ENCODE measurements around the gene MATK.

The MATK gene

DNA sequence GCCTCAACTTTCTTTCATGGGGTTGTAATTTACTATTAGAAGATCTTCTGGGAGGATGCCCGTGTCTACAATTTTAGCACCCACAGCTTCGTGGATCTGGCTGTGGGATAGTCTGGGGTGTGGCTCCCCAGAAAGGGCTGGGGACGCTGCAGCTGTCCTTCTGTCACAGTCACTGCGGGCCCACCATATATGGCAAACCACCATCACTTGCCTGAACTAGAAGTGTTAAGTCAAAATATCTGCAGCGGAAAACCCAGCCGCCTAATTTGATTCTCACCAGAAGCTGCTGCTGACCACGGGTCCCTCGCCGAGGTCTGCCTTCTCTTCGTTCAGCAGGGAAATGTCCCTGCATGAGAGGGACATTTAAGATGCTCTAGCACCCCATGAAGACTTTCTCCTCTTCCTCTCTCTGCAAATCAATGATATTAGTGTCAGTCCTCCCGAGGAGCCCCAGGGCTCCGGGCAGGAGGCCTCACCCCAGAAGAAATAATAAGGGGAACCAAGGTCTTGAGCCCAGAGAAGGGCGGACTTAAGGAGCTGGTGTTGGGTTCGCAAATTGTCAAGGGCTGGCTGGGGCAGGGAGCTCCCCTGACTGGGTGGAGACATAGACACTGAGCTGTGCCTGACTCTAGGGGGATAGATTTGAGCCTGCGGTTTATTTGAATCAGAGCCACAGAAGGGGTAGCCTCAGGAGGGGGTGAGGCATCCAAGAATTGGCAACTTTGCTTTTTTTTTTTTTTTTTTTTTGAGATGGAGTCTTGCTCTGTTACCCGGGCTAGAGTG, 3.0 kb upstream of the MATK start:
- DNase-seq = no peak

DNA sequence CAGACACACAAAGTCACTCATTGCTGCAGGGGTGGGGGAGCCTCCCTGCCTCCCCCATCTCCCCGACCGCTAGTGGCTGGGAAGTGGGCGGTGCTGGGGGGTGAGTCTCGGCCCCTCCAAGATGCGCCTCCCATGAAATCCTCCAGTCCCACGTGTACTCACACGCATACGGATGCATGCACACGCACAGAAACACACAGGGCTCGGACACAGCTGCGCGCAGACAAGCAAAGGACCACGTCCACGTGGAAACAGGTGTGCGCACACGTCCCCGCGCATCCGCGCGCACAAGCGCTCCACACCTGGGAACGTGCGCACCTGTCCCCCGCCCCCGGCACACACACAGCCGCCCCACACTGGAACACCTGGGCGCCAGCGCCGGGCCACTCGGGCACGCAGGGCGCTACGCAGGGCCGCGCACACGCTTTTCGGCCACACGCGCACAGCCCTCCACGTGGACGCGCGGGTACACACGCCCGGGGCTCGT, 687 bp downstream of the MATK start:
- DNase-seq = no peak

GRCh38 chr19:3784607-3785450, 1.4 kb downstream of the MATK start:
- DNase-seq = no peak

GRCh38 chr19:3783660-3784584, 2.3 kb downstream of the MATK start:
- no peak for DNase-seq

GRCh38 chr19:3782903-3783302, 3.3 kb downstream of the MATK start:
- DNase-seq = no peak

DNA sequence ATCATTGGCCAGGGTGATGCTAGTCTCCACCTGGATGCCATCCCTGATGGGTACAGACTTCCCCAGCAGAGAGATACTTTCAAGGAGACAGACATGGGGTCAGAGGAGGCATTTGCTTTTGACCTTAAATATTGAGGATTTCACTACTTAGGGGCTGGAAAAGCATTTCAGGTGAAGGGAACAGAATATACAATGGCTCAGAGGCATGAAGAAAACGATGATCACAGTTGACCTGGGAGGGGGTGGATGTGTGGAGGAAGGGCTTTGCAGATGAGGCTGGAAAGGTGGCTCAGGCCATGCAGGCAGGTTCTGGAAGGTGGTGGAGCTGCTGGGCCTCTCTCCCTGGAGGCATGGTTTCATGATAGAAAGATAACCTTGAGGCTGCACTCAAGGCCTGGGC, 3.9 kb downstream of the MATK start:
- DNase-seq = no peak

- DNase-seq = no peak
Observed at GRCh38 chr19:3781603-3782002, 4.6 kb downstream of the MATK start.

- DNase-seq = no peak
Observed at GRCh38 chr19:3780786-3781304, 5.3 kb downstream of the MATK start.

- no peak for DNase-seq
Observed at GRCh38 chr19:3778899-3779723, 7.1 kb downstream of the MATK start.

DNA sequence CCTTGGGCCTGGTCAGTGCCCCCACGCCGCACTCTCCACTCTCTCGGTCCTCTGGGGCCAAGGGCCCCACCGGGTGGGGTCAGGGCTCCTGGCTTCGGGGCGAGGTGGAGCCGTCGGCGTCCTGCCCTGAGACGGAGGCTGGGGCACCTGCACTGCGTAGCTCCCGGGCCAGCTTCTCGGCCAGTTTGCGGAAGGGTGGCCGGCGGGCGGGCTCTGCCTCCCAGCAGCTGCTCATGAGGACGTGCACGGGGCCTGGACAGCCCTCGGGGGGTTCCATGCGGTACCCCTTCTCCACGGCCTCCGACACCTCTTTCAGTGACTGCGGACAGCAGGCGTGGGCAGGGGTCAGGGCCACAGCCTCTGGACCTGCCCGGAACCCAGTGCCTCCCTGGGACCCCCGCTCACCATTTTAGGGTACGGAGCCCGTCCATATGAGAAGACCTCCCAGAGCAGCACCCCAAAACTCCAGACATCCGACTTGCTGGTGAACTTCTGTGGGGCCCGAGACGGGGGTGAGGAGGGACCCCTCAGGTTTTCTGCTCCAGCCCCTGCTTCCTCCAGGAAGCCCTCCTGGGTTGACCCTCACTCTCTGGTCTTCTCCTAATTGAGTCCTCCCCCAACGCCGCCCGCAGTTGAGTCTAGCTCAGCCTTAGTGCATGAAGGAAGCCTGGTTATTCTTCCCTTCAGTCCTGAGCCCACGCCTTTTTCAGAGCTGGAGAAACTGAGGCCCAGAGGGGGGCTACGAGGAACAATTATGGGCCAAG, 7.9 kb downstream of the MATK start:
- DNase-seq = no peak

- DNase-seq = no peak
Observed at GRCh38 chr19:3776479-3777040, 9.6 kb downstream of the MATK start.

DNA sequence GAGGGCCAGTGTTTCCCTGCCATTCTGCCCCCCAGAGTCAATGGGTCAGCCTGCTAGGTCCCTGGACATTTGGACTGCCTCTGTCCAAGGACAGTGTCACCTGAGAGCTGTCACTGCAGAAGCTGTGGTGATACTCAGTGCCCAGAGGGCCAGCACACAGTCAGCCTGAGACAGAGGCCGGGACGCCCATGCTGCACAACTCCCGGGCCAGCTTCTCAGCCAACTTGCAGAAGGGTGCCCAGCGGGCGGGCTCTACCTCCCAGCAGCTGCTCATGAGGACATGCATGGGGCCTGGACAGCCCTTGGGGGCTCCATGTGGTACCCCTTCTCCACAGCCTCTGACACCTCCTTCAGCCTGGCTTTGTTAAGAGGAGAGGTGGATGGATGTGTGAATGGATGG, 10.3 kb downstream of the MATK start:
- no peak for DNase-seq

GRCh38 chr19:3775374-3775711, 10.8 kb downstream of the MATK start:
- DNase-seq = no peak

DNA sequence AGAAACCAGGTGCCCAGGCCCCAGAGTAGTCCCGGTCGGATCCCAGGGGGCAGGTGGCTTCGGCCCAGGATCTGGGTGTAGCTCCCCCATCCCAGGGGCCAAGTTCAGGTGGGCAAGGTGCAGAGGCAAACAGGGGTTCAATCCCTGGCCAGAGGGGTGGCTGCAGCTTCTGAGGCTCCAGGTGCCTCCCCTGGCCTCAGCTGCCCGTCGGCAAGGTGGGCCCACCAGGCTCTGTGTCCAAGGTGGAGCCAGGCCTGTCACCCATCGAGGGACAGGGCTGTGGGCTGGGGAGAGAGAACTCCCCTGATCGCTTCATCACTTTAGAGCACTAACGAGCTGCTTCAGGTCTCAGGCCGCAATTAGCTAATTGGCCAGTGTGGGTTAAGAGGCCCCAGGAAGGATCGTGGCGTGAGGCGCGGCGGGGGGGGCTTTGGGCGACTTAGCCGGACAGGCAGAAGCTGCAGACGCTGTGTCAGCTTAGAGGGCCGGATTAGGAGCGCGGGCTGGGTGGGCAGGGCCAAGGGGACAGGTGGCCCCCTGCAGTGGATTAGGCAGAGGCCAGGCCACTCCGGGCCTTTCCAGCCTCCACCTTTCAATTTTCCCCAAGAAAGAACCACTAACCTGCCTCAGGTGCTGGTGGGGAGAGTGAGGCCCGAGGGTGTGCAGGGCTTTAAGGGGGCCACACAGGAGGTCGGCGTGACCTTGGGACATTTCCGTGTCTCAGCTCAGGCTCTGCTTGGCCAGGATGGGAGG, 11.4 kb downstream of the MATK start:
- no peak for DNase-seq

GRCh38 chr19:3773814-3774515, 12.2 kb downstream of the MATK start:
- no peak for DNase-seq

DNA sequence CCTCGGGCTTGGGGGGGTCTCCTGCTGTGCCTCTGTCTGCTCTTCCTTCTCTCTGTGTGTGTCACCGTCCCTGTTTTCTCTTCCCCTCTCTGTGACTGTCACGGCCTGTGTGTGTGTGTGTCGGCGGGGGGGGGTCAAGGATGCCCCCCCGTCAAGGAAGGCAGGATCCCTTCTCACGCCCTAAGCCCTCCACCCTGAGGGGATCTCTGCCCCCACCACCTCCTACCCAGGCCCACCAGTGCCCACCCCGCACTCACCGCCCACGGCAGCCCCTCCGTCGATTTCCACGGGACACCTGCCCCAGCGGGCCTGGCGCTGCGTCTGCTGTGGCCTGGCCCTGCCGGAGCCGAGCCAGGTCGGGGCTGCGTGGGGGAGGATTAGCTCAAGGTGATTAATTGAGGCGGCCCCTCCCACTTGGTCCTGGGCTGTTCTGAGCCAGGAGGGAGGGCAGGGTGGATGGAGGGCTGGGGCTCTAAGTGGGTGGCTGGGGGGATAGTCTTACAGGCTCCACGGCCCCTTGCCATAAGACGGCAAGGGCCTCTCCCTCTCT, 14.2 kb downstream of the MATK start, which contains the start of gene RAX2:
TSS of gene RAX2 (minus strand) at position 323 of the 550 bp plus-strand sequence. CDS start 486 bp downstream, outside the sequence.
- no peak for DNase-seq

DNA sequence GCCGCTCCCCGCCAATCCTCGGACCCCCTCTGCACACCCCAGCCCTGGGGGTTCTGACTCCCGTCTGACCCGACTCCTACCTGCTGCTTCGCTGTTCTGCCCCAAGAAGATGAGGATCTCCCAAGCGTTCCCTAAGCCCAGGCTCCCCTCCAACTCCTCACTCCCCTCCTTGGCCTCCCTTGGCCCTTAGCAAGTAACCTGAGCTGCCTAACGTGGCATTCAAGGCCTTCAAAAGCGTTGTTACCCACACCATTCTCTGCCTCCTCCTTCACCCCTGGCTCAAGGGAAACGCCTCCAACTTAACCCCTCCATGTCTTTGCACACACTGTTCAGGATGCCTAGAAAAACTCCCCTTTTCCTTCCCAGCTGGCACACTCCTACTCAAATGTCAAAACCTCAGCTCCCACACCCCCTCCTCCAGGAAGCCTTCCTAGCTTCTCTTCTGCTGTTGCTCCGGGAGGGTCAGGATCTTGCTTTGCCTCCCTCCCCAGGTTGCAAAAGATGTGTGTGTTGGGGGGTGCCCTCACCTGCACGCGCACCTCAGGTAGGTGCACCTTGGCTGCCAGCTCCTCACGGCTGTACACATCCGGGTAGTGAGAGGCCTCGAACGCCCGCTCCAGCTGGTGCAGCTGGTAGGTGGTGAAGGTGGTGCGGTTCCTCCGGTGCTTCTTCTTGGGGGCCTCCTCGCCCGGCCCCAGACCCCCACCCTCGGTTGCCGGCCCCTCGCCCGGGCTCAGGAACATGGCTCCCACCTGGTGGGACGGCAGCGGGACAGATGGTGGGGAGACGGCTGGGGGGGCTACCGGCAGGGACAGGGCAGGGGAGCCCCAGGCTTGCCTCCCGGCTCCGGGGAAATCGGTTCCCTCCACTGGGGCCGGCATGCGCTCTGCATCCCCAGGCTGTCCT, 14.9 kb downstream of the MATK start:
- DNase-seq = no peak

Measured in NCI-H2029 (cell line).